SK-N-SH (cell line): ENCODE data around the gene ROPN1. TPM values are rescaled to one million over a fixed set of nuclear protein-coding genes. Genes with fewer than 3 reads are reported as not detected.

Experiments used
- CTCF ChIA-PET: fragments of 300-600, 350-600 bp; formaldehyde crosslinking; extraction: SDS; loops from one replicate; lab custom pipeline; 2021; lab: Yijun Ruan, JAX
- POLR2A ChIA-PET: fragments of 350-600 bp; sonication (Branson Sonifier 250); formaldehyde crosslinking; extraction: SDS; loops from one replicate; lab custom pipeline; 2020; ENCODE audit warnings: antibody characterized with exemption, inconsistent platforms; lab: Yijun Ruan, JAX
- DNase-seq: peaks from one replicate; pipeline ENCODE4 v3.0.0; 2012
- H2AFZ ChIP-seq: fragments of 200-600 bp; sonication (generic); 2 replicates; pipeline ENCODE4 v1.8.1; 2016; ENCODE audit warnings: antibody characterized with exemption, mild to moderate bottlenecking, low read depth
- H3F3A ChIP-seq: fragments of 200-600 bp; sonication (generic); replicated peaks from 2 replicates; pipeline ENCODE3; 2016; ENCODE audit warnings: antibody characterized with exemption, mild to moderate bottlenecking; ENCODE audit not compliant: insufficient read depth
- H3K27ac ChIP-seq, 2 experiments: fragments of 200-500 bp in 1 of 2; fragments of 200-600 bp in 1 of 2; sonication (Bioruptor generic) in 1 of 2; sonication (generic), shearing (Covaris generic) in 1 of 2; 2 replicates each; pipeline versions ENCODE4 v1.5.1 to v1.6.1; 2014 to 2016; ENCODE audit warnings: low read depth in 2 of 2, inconsistent platforms in 1 of 2, low read length in 1 of 2, mild to moderate bottlenecking in 1 of 2, mixed read lengths in 1 of 2
- H3K27me3 ChIP-seq: fragments of 200-600 bp; sonication (generic), shearing (Covaris generic); 2 replicates; pipeline ENCODE4 v1.6.1; 2016; ENCODE audit warnings: mixed run types; ENCODE audit not compliant: insufficient read depth
- H3K36me3 ChIP-seq, 2 experiments: fragments of 200-500 bp in 1 of 2; fragments of 200-600 bp in 1 of 2; sonication (Bioruptor generic) in 1 of 2; sonication (generic) in 1 of 2; replicated peaks in 1 of 2; 2 replicates each; pipeline versions ENCODE3 to v1.5.1; 2014 to 2016; ENCODE audit warnings: low read length in 1 of 2, mild to moderate bottlenecking in 1 of 2; ENCODE audit not compliant: insufficient read depth in 2 of 2, control insufficient read depth in 1 of 2
- H3K4me1 ChIP-seq, 2 experiments: fragments of 200-500 bp in 1 of 2; fragments of 200-600 bp in 1 of 2; sonication (Bioruptor generic) in 1 of 2; sonication (generic), shearing (Covaris generic) in 1 of 2; 2 replicates each; pipeline versions ENCODE4 v1.5.1 to v1.6.1; 2014 to 2016; ENCODE audit warnings: low read depth in 1 of 2, low read length in 1 of 2, mixed run types in 1 of 2; ENCODE audit not compliant: insufficient read depth in 2 of 2, control insufficient read depth in 1 of 2
- H3K4me2 ChIP-seq: fragments of 200-600 bp; sonication (generic), shearing (Covaris generic); 2 replicates; pipeline ENCODE4 v1.6.1; 2017; ENCODE audit warnings: mixed run types
- H3K4me3 ChIP-seq, 2 experiments: fragments of 200-500 bp in 1 of 2; fragments of 200-600 bp in 1 of 2; sonication (Bioruptor generic) in 1 of 2; sonication (generic), shearing (Covaris generic) in 1 of 2; 2 replicates each; pipeline versions ENCODE4 v1.5.1 to v1.8.1; 2014 to 2016; ENCODE audit warnings: low read depth in 2 of 2, inconsistent platforms in 1 of 2, low read length in 1 of 2, mild to moderate bottlenecking in 1 of 2, mixed read lengths in 1 of 2, moderate library complexity in 1 of 2
- H3K79me2 ChIP-seq: fragments of 200-600 bp; sonication (generic); 2 replicates; pipeline ENCODE4 v1.8.1; 2017; ENCODE audit warnings: mild to moderate bottlenecking; ENCODE audit not compliant: insufficient read depth
- H3K9ac ChIP-seq: fragments of 200-600 bp; sonication (generic); 2 replicates; pipeline ENCODE4 v1.6.1; 2017; ENCODE audit warnings: mixed run types
- H3K9me2 ChIP-seq: fragments of 200-600 bp; sonication (generic); 2 replicates; pipeline ENCODE4 v1.6.1; 2017; ENCODE audit warnings: mixed run types
- H3K9me3 ChIP-seq: fragments of 200-600 bp; sonication (generic); 2 replicates; pipeline ENCODE4 v1.6.1; 2017; ENCODE audit warnings: mixed run types, mild to moderate bottlenecking, moderate library complexity
- H4K20me1 ChIP-seq: fragments of 200-600 bp; sonication (generic); 2 replicates; pipeline ENCODE4 v1.6.1; 2017; ENCODE audit warnings: mild to moderate bottlenecking, mixed run types; ENCODE audit not compliant: insufficient read depth
- CTCF ChIP-seq: fragments of 200-600 bp; sonication (generic); IDR thresholded peaks from 2 replicates; pipeline ENCODE4 v1.6.1; 2017; ENCODE audit warnings: antibody characterized with exemption, mild to moderate bottlenecking, moderate library complexity
- ELF1 ChIP-seq: IDR thresholded peaks from 2 replicates; pipeline ENCODE4 v1.4.0; 2012
- FOSL2 ChIP-seq: IDR thresholded peaks from 2 replicates; pipeline ENCODE4 v1.4.0; 2012; ENCODE audit warnings: low read depth, mild to moderate bottlenecking, moderate library complexity, borderline replicate concordance
- FOXJ3 ChIP-seq: sonication (generic); formaldehyde crosslinking; IDR thresholded peaks from 2 replicates; pipeline ENCODE4 v1.5.1; 2020; ENCODE audit warnings: mild to moderate bottlenecking, missing genetic modification reagents
- GABPA ChIP-seq: IDR thresholded peaks from 2 replicates; pipeline ENCODE4 v1.4.0; 2012; ENCODE audit warnings: low read depth, mild to moderate bottlenecking
- GATA2 ChIP-seq: sonication (generic); formaldehyde crosslinking; IDR thresholded peaks from 2 replicates; pipeline ENCODE4 v1.5.0; 2020; ENCODE audit warnings: mild to moderate bottlenecking, missing genetic modification reagents
- JUND ChIP-seq: IDR thresholded peaks from 2 replicates; pipeline ENCODE4 v1.4.0; 2012
- MAX ChIP-seq: IDR thresholded peaks from 2 replicates; pipeline ENCODE4 v1.4.0; 2012; ENCODE audit warnings: low read depth
- MEF2A ChIP-seq: IDR thresholded peaks from 2 replicates; pipeline ENCODE4 v1.4.0; 2012; ENCODE audit warnings: low read depth, borderline replicate concordance
- MXI1 ChIP-seq: IDR thresholded peaks from 2 replicates; pipeline ENCODE4 v1.6.1; 2012; ENCODE audit warnings: mild to moderate bottlenecking, low read depth, low read length, improper control_type of control experiment
- NFIC ChIP-seq: IDR thresholded peaks from 2 replicates; pipeline ENCODE4 v1.4.0; 2012; ENCODE audit warnings: borderline replicate concordance
- POLR2AphosphoS5 ChIP-seq: IDR thresholded peaks from 2 replicates; pipeline ENCODE4 v1.6.1; 2012; ENCODE audit warnings: low read depth, low read length
- RAD21 ChIP-seq: IDR thresholded peaks from 2 replicates; pipeline ENCODE4 v1.6.1; 2012; ENCODE audit warnings: mild to moderate bottlenecking, low read length
- RCOR1 ChIP-seq: fragments of 150-350 bp; IDR thresholded peaks from 2 replicates; pipeline ENCODE4 v1.6.1; 2017; ENCODE audit warnings: antibody characterized with exemption, low read length
- RFX5 ChIP-seq: IDR thresholded peaks from 2 replicates; pipeline ENCODE4 v1.6.1; 2012; ENCODE audit warnings: mild to moderate bottlenecking, improper control_type of control experiment, low read length
- SMC3 ChIP-seq: IDR thresholded peaks from 2 replicates; pipeline ENCODE4 v1.6.1; 2012; ENCODE audit warnings: low read depth, low read length, improper control_type of control experiment
- TAF1 ChIP-seq: IDR thresholded peaks from 2 replicates; pipeline ENCODE4 v1.6.1; 2012; ENCODE audit warnings: low read depth, mild to moderate bottlenecking, low read length, moderate library complexity, borderline replicate concordance
- TCF12 ChIP-seq: IDR thresholded peaks from 2 replicates; pipeline ENCODE4 v1.4.0; 2012
- USF1 ChIP-seq: IDR thresholded peaks from 2 replicates; pipeline ENCODE4 v1.4.0; 2012; ENCODE audit warnings: low read depth, borderline replicate concordance
- polyA plus RNA-seq, 3 experiments: library from polyadenylated mRNA; depleted of rRNA; stranded (reverse); fragments of >200 nt; gene quantifications; 2 replicates each; pipeline ENCODE4 v1.2.3, GENCODE V29; 2012

Gene ROPN1
- polyA plus RNA-seq, 1 of the 3 experiments (the other 2 are of a cell fraction): 0.05 TPM

GRCh38 chr3:123936400-123936799, 55.5 kb downstream of the ROPN1 start (continued):
- TF ChIP-seq USF1 (no peak), CTCF (no peak), SMC3 (no peak), MXI1 (no peak), ELF1 (no peak), GATA2 (CRISPR knock-in tag) (peak; percentile 83), RCOR1 (no peak), POLR2AphosphoS5 (no peak), FOXJ3 (CRISPR knock-in tag) (peak; percentile 44; the same call in 1 of the 2 replicates), RFX5 (no peak), TAF1 (no peak), RAD21 (no peak), NFIC (no peak; the same call in 1 of the 2 replicates), FOSL2 (no peak), MAX (no peak), TCF12 (peak; percentile 56)

GRCh38 chr3:123935830-123936229, 56.1 kb downstream of the ROPN1 start:
- Histone ChIP-seq H3K36me3 (peaks cover 65 to 79% of the 10 kb centered on the region in 2 experiments), H3F3A (peaks cover 11% of the 10 kb centered on the region), H2AFZ (no peak overlapping the region), H3K79me2 (no peaks in the 10 kb centered on the region), H3K4me1 (peaks cover 4 to 8% of the 10 kb centered on the region in 2 experiments; a peak in 2 of 4 replicates), H3K4me2 (no peak overlapping the region), H3K9me3 (no peaks in the 10 kb centered on the region), H3K4me3 (no peak overlapping the region), H3K27me3 (no peaks in the 10 kb centered on the region), H3K9ac (no peak overlapping the region), H3K9me2 (no peaks in the 10 kb centered on the region), H4K20me1 (no peaks in the 10 kb centered on the region), H3K27ac (peak overlapping the region; percentile 30 to 67; a peak in 3 of 4 replicates)
- TF ChIP-seq GABPA (no peak), JUND (no peak), MEF2A (0 out of 2 replicates have a peak, but pooled peaks have one; percentile 4)
- POLR2A ChIA-PET: no interaction called here
- DNase-seq: peak; percentile 22
- CTCF ChIA-PET: interaction anchor here (0.9 to 1.0 kb wide), 2 partner anchors 11 to 530 kb away, joined by 3 read pairs; no protein-coding TSS in a partner anchor
